Upper lobe of left lung (tissue), 6 donors: ENCODE results near the gene TMEM95. TPM values are rescaled to one million over a fixed set of nuclear protein-coding genes. Genes with fewer than 3 reads are reported as not detected.
A peak's percentile ranks its signal among the peaks of the same experiment; 100 is the strongest.

Source experiments
- ATAC-seq, 2 donors: fragments of 200-7000 bp; cut with Tn5 transposase; one replicate each; pipeline ENCODE4 v1.9.1; 2022; ENCODE audit warnings: mild to moderate bottlenecking in 2 of 2, moderate library complexity in 2 of 2; ENCODE audit not compliant: low FRiP score in 2 of 2
- DNase-seq, 2 donors: peaks; one replicate each; pipeline ENCODE4 v3.0.0-alpha.2; 2019 to 2020
- H3K27ac ChIP-seq, 4 donors: fragments of 200-600 bp; sonication (generic); one replicate each; pipeline ENCODE4 v1.5.1; 2016 to 2019
- H3K27me3 ChIP-seq, 4 donors: fragments of 200-600 bp; sonication (generic); one replicate each; pipeline ENCODE4 v1.5.1; 2017 to 2019
- H3K36me3 ChIP-seq, 4 donors: fragments of 200-600 bp; sonication (generic); one replicate each; pipeline ENCODE4 v1.5.1; 2016 to 2019
- H3K4me1 ChIP-seq, 4 donors: fragments of 200-600 bp; sonication (generic); one replicate each; pipeline ENCODE4 v1.5.1; 2018 to 2019
- H3K4me3 ChIP-seq, 4 donors: fragments of 200-600 bp; sonication (generic); one replicate each; pipeline ENCODE4 v1.5.1; 2017 to 2019; ENCODE audit warnings: mild to moderate bottlenecking in 2 of 4, moderate library complexity in 1 of 4
- H3K9me3 ChIP-seq, 4 donors: fragments of 200-600 bp; sonication (generic); one replicate each; pipeline ENCODE4 v1.5.1; 2018 to 2019
- CTCF ChIP-seq, 6 experiments: fragments of 450-650 bp in 4 of 6; fragments of 200-600 bp in 2 of 6; sonication (generic) in 2 of 6; IDR thresholded peaks; one replicate each; pipeline ENCODE4 v1.5.1; 2016 to 2019; ENCODE audit warnings: antibody characterized with exemption in 6 of 6
- EP300 ChIP-seq, 4 donors: sonication (generic); formaldehyde crosslinking; IDR thresholded peaks; one replicate each; pipeline ENCODE4 v1.5.1; 2017; ENCODE audit warnings: antibody characterized with exemption in 4 of 4, control low read depth in 2 of 4
- POLR2A ChIP-seq, 4 donors: fragments of 450-650 bp; IDR thresholded peaks; one replicate each; pipeline ENCODE4 v1.5.1; 2016 to 2017; ENCODE audit warnings: antibody characterized with exemption in 4 of 4, mild to moderate bottlenecking in 2 of 4
- POLR2AphosphoS5 ChIP-seq, 2 donors: sonication (generic); formaldehyde crosslinking; IDR thresholded peaks; one replicate each; pipeline ENCODE4 v1.5.1; 2017; ENCODE audit warnings: antibody characterized with exemption in 2 of 2
- WGBS, 2 donors: methylation state at CpG; one replicate each; pipeline ENCODE4 v1.1.5; 2017 to 2018; 5-methylcytosine and 5-hydroxymethylcytosine counted together
- total RNA-seq, 6 donors: library from RNA; depleted of rRNA in 4 of 6; stranded (reverse); fragments of >200 nt in 4 of 6; gene quantifications; one replicate each; pipeline versions ENCODE4 v1.1.0 to v1.2.1, GENCODE V29; 2016 to 2021
- donor health status: DM: no; HTN: no; CAD: no; lungs with moderate emphysema.
- donor health status: DM: no; HTN: yes; CAD: no; lungs with severe emphysema.

Gene TMEM95
- total RNA-seq, 6 donors from 2014 or later, result 1.0 TPM; not detected in 5

- peaks cover 26 to 43% (median 39%) of the 10 kb centered on the region in 4 donors for H3K36me3 ChIP-seq
- no peaks in the 10 kb centered on the region for H3K27me3 ChIP-seq
- TF ChIP-seq CTCF (IDR thresholded peaks at IDR 0.05) (no peak), POLR2AphosphoS5 (IDR thresholded peaks at IDR 0.05) (peak; percentile 17 to 57), POLR2A (IDR thresholded peaks at IDR 0.05) (peak in 2 of 4 donors; percentile 24 to 45)
- no peaks in the 10 kb centered on the region for H3K9me3 ChIP-seq
- H3K4me1 ChIP-seq, result peaks cover 24 to 47% (median 28%) of the 10 kb centered on the region in 4 donors
- 0 to 1% methylated on average over 13 to 14 of the region's 14 CpGs for WGBS, 2 donors
- DNase-seq (peak in 1 of 2 donors; percentile 88), ATAC-seq (peak; percentile 59 to 71)
- peak overlapping the region; percentile 97 to 100 (median 98) for H3K27ac ChIP-seq
- peak overlapping the region; percentile 90 to 100 (median 99) for H3K4me3 ChIP-seq
Measured at GRCh38 chr17:7308625-7309433, 46.1 kb upstream of the TMEM95 start.

- TF ChIP-seq CTCF (IDR thresholded peaks at IDR 0.05), result no peak
- TF ChIP-seq EP300 (IDR thresholded peaks at IDR 0.05), result no peak
- TF ChIP-seq POLR2A (IDR thresholded peaks at IDR 0.05), result no peak
- no peak for TF ChIP-seq POLR2AphosphoS5 (IDR thresholded peaks at IDR 0.05)
- DNase-seq, result no peak
- Histone ChIP-seq H3K4me3 (peak overlapping the region in 1 of 4 donors; percentile 90), H3K4me1 (peaks cover 32 to 55% (median 36%) of the 10 kb centered on the region in 4 donors), H3K9me3 (no peaks in the 10 kb centered on the region), H3K27me3 (no peaks in the 10 kb centered on the region), H3K36me3 (peaks cover 27 to 48% (median 41%) of the 10 kb centered on the region in 4 donors), H3K27ac (peak overlapping the region; percentile 97 to 100 (median 98))
- WGBS, 2 donors, result 82 to 83% methylated on average over 12 of the region's 12 CpGs
- no peak for ATAC-seq
Measured at GRCh38 chr17:7309628-7310027, 45.3 kb upstream of the TMEM95 start.

GRCh38 chr17:7311110-7311705 lies 43.7 kb upstream of the TMEM95 start:
- peaks cover 27 to 51% (median 41%) of the 10 kb centered on the region in 4 donors for H3K36me3 ChIP-seq

GRCh38 chr17:7312432-7313087 lies 42.4 kb upstream of the TMEM95 start:
- DNase-seq, result no peak
- H3K36me3 ChIP-seq, result peaks cover 27 to 61% (median 46%) of the 10 kb centered on the region in 4 donors
- H3K27ac ChIP-seq, result peak overlapping the region in 1 of 4 donors; percentile 4
- WGBS, 2 donors, result 73 to 75% methylated on average over 6 to 7 of the region's 7 CpGs
- no peak overlapping the region for H3K4me3 ChIP-seq
- no peak for ATAC-seq
- no peaks in the 10 kb centered on the region for H3K9me3 ChIP-seq
- TF ChIP-seq CTCF (IDR thresholded peaks at IDR 0.05) (no peak), POLR2AphosphoS5 (IDR thresholded peaks at IDR 0.05) (no peak), POLR2A (IDR thresholded peaks at IDR 0.05) (no peak), EP300 (IDR thresholded peaks at IDR 0.05) (no peak)
- no peaks in the 10 kb centered on the region for H3K27me3 ChIP-seq
- peaks cover 37 to 60% (median 41%) of the 10 kb centered on the region in 4 donors for H3K4me1 ChIP-seq

More at GRCh38 chr17:7311110-7311705, 43.7 kb upstream of the TMEM95 start:
- H3K9me3 ChIP-seq, result no peaks in the 10 kb centered on the region
- ATAC-seq (no peak), DNase-seq (no peak)
- TF ChIP-seq POLR2AphosphoS5 (IDR thresholded peaks at IDR 0.05), result no peak
- 90 to 93% methylated on average over 7 of the region's 7 CpGs for WGBS, 2 donors
- no peaks in the 10 kb centered on the region for H3K27me3 ChIP-seq
- H3K4me3 ChIP-seq, result no peak overlapping the region
- H3K27ac ChIP-seq, result no peak overlapping the region
- peaks cover 38 to 64% (median 43%) of the 10 kb centered on the region in 4 donors for H3K4me1 ChIP-seq
